ENCODE measurements around the gene MAP2K5. TPM values are rescaled to one million over a fixed set of nuclear protein-coding genes. Genes with fewer than 3 reads are reported as not detected.

The MAP2K5 gene
- total and polyA plus RNA-seq, 9 of the 15 experiments (the other 6 are each of a cell fraction or from before 2014, with no cell fraction given): 0.41 to 16.5 (median 7.5) TPM

GRCh38 chr15:67696087-67696486, 153.6 kb downstream of the MAP2K5 start:
- Histone ChIP-seq H3K4me3 (no peak overlapping the region), H3K9me3 (replicated peaks; ENCODE audit: control insufficient read depth, insufficient read depth, low read depth, low read length) (no peaks in the 10 kb centered on the region), H2AFZ (ENCODE audit: low read depth, low read length) (no peak overlapping the region), H3K27me3 (ENCODE audit: control insufficient read depth in 2 of 2, insufficient read depth in 2 of 2, low read length in 2 of 2) (no peaks in the 10 kb centered on the region), H3K27ac (ENCODE audit: extremely low read depth, low read depth, low read length) (no peak overlapping the region), H3K36me3 (ENCODE audit: control insufficient read depth, insufficient read depth, low read length) (no peaks in the 10 kb centered on the region), H4K20me1 (replicated peaks; ENCODE audit: control insufficient read depth, insufficient read depth, low read length) (no peaks in the 10 kb centered on the region), H3K9me1 (ENCODE audit: control insufficient read depth, insufficient read depth, low read length) (no peaks in the 10 kb centered on the region), H3K9ac (ENCODE audit: insufficient read depth in 1 of 2, low read depth in 2 of 2, low read length in 2 of 2) (no peak overlapping the region), H3K4me1 (replicated peaks in 1 of 2; ENCODE audit: control insufficient read depth in 2 of 2, insufficient read depth in 2 of 2, low read length in 2 of 2) (no peaks in the 10 kb centered on the region), H3K4me2 (ENCODE audit: insufficient read depth, low read length) (no peak overlapping the region), H3K79me2 (ENCODE audit: control insufficient read depth, insufficient read depth, low read length) (no peaks in the 10 kb centered on the region)
- no TSS peak for BruUV-seq (replicated peaks)
- intact Hi-C loops (cut with micrococcal nuclease) (no loop called here), in situ Hi-C loops (cut with MboI) (no loop called here)
- FAIRE-seq (no peak), ATAC-seq (no peak), DNase-seq (ENCODE audit: extremely low read depth in 1 of 4, low spot score in 3 of 4) (no peak)
- 68% methylated on average over 1 of the region's 1 CpG for whole genome bisulfite sequencing (ENCODE audit: insufficient coverage, low coverage, missing lambda C conversion rate)
- ChIA-PET POLR2A (interaction anchor here (0.6 kb wide), 1 partner anchor 60 kb away, joined by 5 read pairs; no protein-coding TSS in a partner anchor), CTCF (ENCODE audit: low intra/inter-chr PET ratio) (no interaction called here)
- TF ChIP-seq ZNF384 (IDR thresholded peaks at IDR 0.05; ENCODE audit: low read depth, low read length) (peak; percentile 30; the same call in 1 of the 2 replicates), ZBTB40 (IDR thresholded peaks at IDR 0.05) (peak; percentile 92), ZBTB40 (CRISPR knock-in tag; IDR thresholded peaks at IDR 0.05) (peak; percentile 88), KLF13 (tag; IDR thresholded peaks at IDR 0.05; ENCODE audit: borderline replicate concordance, low read depth) (no peak)
